ENCODE measurements around the gene POC1A.

DNA sequence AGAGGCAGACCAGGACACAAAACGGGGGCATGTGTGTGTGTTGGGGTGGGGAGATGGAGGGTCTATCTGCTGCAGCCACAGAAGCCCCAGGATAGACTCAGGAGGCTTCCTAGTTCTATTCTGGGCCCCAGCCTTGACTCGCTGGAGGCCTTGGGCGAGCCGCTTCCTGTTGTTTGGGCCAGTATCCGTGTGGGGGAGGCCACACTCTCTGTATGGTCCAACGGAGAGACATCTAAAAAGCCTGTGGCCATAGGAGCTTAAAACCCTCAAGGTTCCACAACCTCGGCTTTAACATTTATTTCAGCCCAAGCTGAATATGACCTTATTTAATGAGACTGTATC, 32.8 kb downstream of the POC1A start:
- no peak for TF ChIP-seq EP300 (IDR thresholded peaks at IDR 0.05)
- TF ChIP-seq, protein P1, sequence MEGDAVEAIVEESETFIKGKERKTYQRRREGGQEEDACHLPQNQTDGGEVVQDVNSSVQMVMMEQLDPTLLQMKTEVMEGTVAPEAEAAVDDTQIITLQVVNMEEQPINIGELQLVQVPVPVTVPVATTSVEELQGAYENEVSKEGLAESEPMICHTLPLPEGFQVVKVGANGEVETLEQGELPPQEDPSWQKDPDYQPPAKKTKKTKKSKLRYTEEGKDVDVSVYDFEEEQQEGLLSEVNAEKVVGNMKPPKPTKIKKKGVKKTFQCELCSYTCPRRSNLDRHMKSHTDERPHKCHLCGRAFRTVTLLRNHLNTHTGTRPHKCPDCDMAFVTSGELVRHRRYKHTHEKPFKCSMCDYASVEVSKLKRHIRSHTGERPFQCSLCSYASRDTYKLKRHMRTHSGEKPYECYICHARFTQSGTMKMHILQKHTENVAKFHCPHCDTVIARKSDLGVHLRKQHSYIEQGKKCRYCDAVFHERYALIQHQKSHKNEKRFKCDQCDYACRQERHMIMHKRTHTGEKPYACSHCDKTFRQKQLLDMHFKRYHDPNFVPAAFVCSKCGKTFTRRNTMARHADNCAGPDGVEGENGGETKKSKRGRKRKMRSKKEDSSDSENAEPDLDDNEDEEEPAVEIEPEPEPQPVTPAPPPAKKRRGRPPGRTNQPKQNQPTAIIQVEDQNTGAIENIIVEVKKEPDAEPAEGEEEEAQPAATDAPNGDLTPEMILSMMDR (IDR thresholded peaks at IDR 0.05), result no peak
